Mucosa of stomach (tissue), 1 donor: ENCODE results near the gene CMTM7.

ENCODE experiments used
- H3K27me3 ChIP-seq: one replicate; pipeline ENCODE4 v1.7.0; 2013; ENCODE audit warnings: mild to moderate bottlenecking, low read length; ENCODE audit not compliant: control insufficient read depth, insufficient read depth
- H3K36me3 ChIP-seq: one replicate; pipeline ENCODE4 v1.7.0; 2013; ENCODE audit warnings: low read length; ENCODE audit not compliant: control insufficient read depth, insufficient read depth
- H3K4me1 ChIP-seq: one replicate; pipeline ENCODE4 v1.7.0; 2013; ENCODE audit warnings: mild to moderate bottlenecking, low read length; ENCODE audit not compliant: control insufficient read depth, insufficient read depth
- H3K4me3 ChIP-seq: one replicate; pipeline ENCODE4 v1.7.0; 2013; ENCODE audit warnings: low read length
- H3K9ac ChIP-seq: one replicate; pipeline ENCODE4 v1.7.0; 2013; ENCODE audit warnings: mild to moderate bottlenecking, low read length, moderate library complexity
- H3K9me3 ChIP-seq: one replicate; pipeline ENCODE4 v1.7.0; 2013; ENCODE audit warnings: mild to moderate bottlenecking, low read length, moderate library complexity; ENCODE audit not compliant: control insufficient read depth
- donor health status: Pancreatic carcinoma.

CMTM7 gene

DNA sequence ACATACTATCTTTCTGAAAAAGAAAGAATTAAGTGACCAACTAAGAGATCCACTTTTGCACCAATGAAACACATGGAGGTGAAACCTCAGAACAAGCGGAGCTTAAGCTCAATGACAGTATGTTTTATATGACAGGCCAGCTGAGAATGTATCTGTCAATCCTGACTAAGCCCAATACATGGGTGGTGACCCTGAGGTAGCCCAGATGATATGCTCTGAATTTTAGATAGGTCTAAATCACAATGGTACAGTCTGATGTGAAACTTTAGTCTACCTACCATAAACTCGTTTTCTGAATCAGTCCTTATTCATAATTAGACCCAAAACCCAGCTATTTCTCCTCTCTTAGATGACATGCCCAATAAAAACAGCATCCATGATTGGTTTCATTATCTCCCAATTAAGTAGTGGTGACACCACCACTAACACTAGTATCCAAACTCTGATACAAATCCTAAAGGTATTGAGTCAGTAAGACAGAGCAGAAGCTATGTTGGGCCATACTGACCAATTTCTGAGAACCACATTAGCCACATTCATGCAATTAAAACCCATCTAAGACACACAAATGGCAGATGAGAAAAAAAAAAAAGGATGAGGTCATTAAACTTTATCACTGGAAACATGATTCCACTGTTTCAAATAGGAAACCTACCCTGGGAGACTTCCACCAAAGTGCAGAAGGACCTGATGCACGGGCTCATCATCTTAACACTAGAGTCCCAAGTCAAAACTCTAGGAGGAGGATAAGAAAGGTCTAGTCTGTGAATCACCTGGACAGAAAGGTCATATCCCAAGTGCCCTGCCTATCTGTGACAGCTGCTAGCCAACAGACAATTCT, 90.4 kb downstream of the CMTM7 start:
- H3K36me3 ChIP-seq: no peaks in the 10 kb centered on the region
- H3K4me1 ChIP-seq: no peaks in the 10 kb centered on the region
- no peaks in the 10 kb centered on the region for H3K9me3 ChIP-seq
- H3K4me3 ChIP-seq: no peak overlapping the region
- no peak overlapping the region for H3K9ac ChIP-seq
- H3K27me3 ChIP-seq: no peaks in the 10 kb centered on the region

DNA sequence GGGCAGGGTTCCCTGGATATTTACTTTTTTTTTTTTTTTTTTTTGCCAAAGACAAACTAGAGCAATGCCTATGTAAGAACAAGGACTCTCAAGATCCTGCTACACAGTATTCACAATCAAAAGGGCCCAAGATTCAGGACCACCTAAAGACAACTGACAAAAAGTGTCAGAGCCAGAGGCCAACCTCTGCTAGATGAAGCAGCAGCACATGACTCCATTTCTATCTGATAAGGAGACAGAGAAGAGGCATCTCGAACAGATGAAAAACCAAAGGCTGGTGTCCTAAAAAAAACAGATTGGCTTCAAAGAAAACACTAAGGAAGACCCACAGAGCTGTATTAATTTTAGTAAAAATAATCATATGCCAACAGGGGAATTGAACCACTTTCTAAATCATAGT, 91.0 kb downstream of the CMTM7 start:
- no peaks in the 10 kb centered on the region for H3K9me3 ChIP-seq
- H3K27me3 ChIP-seq: no peaks in the 10 kb centered on the region
- no peaks in the 10 kb centered on the region for H3K36me3 ChIP-seq
- H3K4me3 ChIP-seq: no peak overlapping the region
- H3K4me1 ChIP-seq: no peaks in the 10 kb centered on the region
- H3K9ac ChIP-seq: no peak overlapping the region

DNA sequence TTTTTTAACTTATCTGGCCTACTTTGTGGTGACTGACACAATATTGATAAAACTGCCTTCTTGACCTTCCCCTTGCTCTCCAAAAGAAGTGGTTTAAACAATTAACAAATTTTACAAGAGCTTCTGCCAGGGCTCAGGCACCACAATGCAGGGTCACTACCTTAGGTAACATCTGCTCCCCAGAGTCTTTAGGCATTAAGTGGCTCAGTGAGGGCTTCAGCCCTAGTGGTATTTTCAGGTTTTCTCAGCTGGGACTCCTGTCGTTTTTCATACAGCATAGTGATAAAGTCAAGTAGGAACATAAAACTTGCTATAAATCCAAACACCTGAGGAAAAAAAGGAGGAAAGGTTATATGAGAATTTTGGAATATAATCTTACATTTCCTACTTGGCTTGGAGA, 92.1 kb downstream of the CMTM7 start:
- Histone ChIP-seq H3K9me3 (no peaks in the 10 kb centered on the region), H3K4me1 (no peaks in the 10 kb centered on the region), H3K9ac (no peak overlapping the region), H3K27me3 (no peaks in the 10 kb centered on the region), H3K36me3 (no peaks in the 10 kb centered on the region), H3K4me3 (no peak overlapping the region)

- H3K27me3 ChIP-seq: no peaks in the 10 kb centered on the region
- no peak overlapping the region for H3K4me3 ChIP-seq
- no peak overlapping the region for H3K9ac ChIP-seq
- no peaks in the 10 kb centered on the region for H3K4me1 ChIP-seq
- H3K9me3 ChIP-seq: no peaks in the 10 kb centered on the region
- H3K36me3 ChIP-seq: no peaks in the 10 kb centered on the region
Observed at GRCh38 chr3:32484436-32484835, 92.8 kb downstream of the CMTM7 start.

- H3K27me3 ChIP-seq: no peaks in the 10 kb centered on the region
- H3K36me3 ChIP-seq: no peaks in the 10 kb centered on the region
- no peaks in the 10 kb centered on the region for H3K9me3 ChIP-seq
- H3K4me1 ChIP-seq: peaks cover 4% of the 10 kb centered on the region
- H3K9ac ChIP-seq: no peak overlapping the region
- H3K4me3 ChIP-seq: no peak overlapping the region
Observed at GRCh38 chr3:32487781-32488473, 96.3 kb downstream of the CMTM7 start.

- Histone ChIP-seq H3K36me3 (no peaks in the 10 kb centered on the region), H3K27me3 (no peaks in the 10 kb centered on the region), H3K9me3 (no peaks in the 10 kb centered on the region), H3K9ac (no peak overlapping the region), H3K4me1 (peaks cover 5% of the 10 kb centered on the region), H3K4me3 (no peak overlapping the region)
Observed at GRCh38 chr3:32488474-32489008, 96.9 kb downstream of the CMTM7 start.

- no peaks in the 10 kb centered on the region for H3K36me3 ChIP-seq
- no peak overlapping the region for H3K9ac ChIP-seq
- H3K4me3 ChIP-seq: no peak overlapping the region
- no peaks in the 10 kb centered on the region for H3K27me3 ChIP-seq
- peaks cover 15% of the 10 kb centered on the region for H3K4me1 ChIP-seq
- no peaks in the 10 kb centered on the region for H3K9me3 ChIP-seq
Observed at GRCh38 chr3:32492684-32493436, 101.2 kb downstream of the CMTM7 start.

GRCh38 chr3:32493437-32494414, 102.1 kb downstream of the CMTM7 start:
- Histone ChIP-seq H3K36me3 (no peaks in the 10 kb centered on the region), H3K9me3 (no peaks in the 10 kb centered on the region), H3K4me3 (no peak overlapping the region), H3K27me3 (no peaks in the 10 kb centered on the region), H3K4me1 (peaks cover 15% of the 10 kb centered on the region), H3K9ac (no peak overlapping the region)

GRCh38 chr3:32495085-32495484, 103.4 kb downstream of the CMTM7 start:
- H3K36me3 ChIP-seq: no peaks in the 10 kb centered on the region
- no peaks in the 10 kb centered on the region for H3K9me3 ChIP-seq
- no peak overlapping the region for H3K4me3 ChIP-seq
- peaks cover 15% of the 10 kb centered on the region for H3K4me1 ChIP-seq
- H3K9ac ChIP-seq: no peak overlapping the region
- no peaks in the 10 kb centered on the region for H3K27me3 ChIP-seq

- Histone ChIP-seq H3K4me1 (peaks cover 15% of the 10 kb centered on the region), H3K4me3 (no peak overlapping the region), H3K27me3 (no peaks in the 10 kb centered on the region), H3K9ac (no peak overlapping the region), H3K36me3 (no peaks in the 10 kb centered on the region), H3K9me3 (no peaks in the 10 kb centered on the region)
Observed at GRCh38 chr3:32495609-32496008, 104.0 kb downstream of the CMTM7 start.

DNA sequence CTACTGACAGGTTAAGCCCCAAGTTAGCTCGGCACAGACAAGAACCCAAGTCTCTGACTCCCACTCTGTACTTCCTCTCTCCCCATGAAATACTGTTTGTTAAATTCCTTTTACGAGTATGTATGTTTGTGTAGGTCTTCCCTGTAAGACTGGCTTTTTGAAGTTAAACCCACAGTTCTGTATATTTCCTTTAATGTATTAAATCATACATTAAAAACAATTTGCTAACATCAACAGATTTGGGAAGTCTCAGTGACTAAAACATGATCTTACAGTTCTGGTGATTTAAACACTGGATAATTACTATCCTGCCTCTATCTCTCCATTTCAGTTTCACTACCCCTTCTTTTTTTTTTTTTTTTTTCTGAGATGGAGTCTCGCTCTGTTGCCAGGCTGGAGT, 106.6 kb downstream of the CMTM7 start:
- Histone ChIP-seq H3K4me3 (no peak overlapping the region), H3K27me3 (no peaks in the 10 kb centered on the region), H3K4me1 (peaks cover 11% of the 10 kb centered on the region), H3K9me3 (no peaks in the 10 kb centered on the region), H3K36me3 (no peaks in the 10 kb centered on the region), H3K9ac (no peak overlapping the region)
